Activated CD4-positive, alpha-beta T cell treated with anti-CD3 and anti-CD28 coated beads, Interleukin-2, amount 50 U/mL, for 24 hours (primary cell): ENCODE measurements around the gene RYR2.

ENCODE experiments used
- DNase-seq, 2 donors: peaks; one replicate each; pipeline ENCODE4 v3.0.0-alpha.2; 2020; ENCODE audit warnings: low read depth in 1 of 2, low spot score in 1 of 2

Gene RYR2

DNA sequence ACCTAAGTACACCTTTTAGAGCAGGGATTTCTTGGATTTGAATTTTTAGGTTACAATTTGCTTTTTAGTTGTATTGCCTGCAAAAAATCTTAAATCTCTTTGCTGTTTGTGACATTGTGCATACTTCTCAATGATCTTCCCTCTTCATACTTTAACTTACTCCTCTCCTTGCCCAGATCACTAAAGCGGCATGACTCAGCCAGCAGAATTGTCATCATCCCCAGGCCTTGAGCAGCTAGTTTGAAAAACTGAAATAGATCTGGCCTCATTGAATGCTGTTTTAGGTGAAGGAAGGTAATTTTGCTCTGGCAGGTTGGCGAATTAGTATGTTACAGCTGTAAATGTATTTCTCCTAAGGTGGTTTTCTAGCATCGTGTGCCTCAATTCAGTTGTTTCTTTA is 145.9 kb downstream of the RYR2 start:
- no peak for DNase-seq

DNA sequence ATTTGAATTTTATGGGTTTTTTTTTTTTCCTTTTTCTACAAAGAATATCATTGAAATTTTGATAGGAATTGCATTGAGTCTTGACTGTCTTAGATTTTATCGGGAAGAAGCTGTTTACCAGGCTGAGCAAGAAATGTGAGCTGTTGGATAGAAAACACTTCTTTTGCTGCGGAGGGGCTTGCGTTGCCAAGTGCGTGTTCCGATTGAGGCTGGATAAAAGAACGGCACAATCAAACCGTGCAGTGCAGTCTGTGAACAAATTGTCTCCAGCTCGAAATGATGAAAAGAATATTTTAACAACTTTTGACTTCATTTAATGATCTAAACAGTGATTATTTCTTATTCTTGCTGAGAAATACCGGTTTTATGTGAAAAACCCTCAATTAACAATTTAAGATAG is 149.4 kb downstream of the RYR2 start:
- no peak for DNase-seq

GRCh38 chr1:237197470-237198425 is 155.8 kb downstream of the RYR2 start:
- no peak for DNase-seq

- DNase-seq = no peak
Measured at GRCh38 chr1:237199026-237199425, 157.0 kb downstream of the RYR2 start.

GRCh38 chr1:237201155-237201554 is 159.2 kb downstream of the RYR2 start:
- no peak for DNase-seq

GRCh38 chr1:237204841-237205240 is 162.9 kb downstream of the RYR2 start:
- no peak for DNase-seq

GRCh38 chr1:237205400-237206064 is 163.5 kb downstream of the RYR2 start:
- DNase-seq = no peak

GRCh38 chr1:237206065-237206414 is 164.1 kb downstream of the RYR2 start:
- DNase-seq = no peak

DNA sequence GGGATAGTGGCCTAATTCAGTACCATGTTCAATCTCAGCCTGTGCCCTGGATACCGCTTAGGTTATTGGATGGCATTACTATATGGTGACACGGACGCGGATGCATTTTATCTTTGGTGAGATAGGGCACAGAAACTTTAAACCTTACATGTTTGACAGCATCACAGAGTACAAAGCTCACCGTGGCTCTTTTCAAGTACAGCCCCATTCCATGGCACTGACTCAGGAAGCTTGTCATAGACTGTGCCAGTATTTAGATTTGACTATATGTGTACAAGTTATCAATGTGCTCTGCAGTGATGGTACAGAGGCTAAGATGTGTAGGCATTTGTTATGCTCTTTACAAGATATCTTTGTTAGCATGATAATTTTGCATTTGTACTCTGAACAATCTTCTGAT is 169.0 kb downstream of the RYR2 start:
- DNase-seq = no peak

- no peak for DNase-seq
Measured at GRCh38 chr1:237211540-237211939, 169.6 kb downstream of the RYR2 start.

DNA sequence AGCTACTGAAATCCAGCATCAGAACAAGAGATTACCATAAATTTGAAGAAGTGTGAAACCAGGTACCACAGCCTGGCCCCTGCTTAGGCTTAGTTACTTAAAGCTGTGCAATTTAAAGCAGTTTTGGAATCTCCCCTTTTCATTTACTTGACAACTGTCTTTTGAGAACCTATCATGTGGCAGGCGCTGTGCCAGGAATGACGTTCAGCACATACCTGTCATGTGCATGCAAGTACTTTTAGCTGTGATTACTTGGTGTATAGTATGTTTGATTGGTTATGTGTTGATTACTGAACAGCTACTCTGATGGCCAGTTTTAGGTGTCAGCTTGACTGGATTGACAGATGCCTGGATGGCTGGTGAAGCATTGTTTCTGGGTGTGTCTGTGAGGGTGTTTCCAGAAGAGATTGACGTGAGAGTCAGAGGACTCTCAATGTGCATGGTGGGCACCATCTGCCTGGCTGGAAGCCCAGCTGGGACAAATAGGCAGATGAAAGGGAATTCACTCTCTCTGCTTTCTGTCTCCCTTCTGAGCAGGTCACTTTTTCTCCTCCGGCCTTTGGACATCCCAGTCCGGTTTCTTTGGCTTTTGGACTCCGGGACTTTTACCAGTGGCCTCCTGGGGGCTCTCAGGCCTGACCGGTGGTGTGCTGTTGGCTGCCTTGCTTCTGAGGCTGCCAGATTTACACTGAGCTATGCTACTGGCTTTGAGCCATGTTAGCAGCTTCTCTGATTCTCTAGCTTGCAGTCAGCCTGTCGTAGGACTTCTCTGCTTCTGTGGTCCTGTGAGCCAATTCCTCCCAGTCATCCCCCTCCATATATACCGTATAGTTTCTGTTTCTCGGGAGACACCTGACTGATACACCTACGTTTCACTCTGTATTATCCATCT is 178.0 kb downstream of the RYR2 start:
- no peak for DNase-seq

GRCh38 chr1:237223419-237223818 is 181.4 kb downstream of the RYR2 start:
- DNase-seq = no peak

DNA sequence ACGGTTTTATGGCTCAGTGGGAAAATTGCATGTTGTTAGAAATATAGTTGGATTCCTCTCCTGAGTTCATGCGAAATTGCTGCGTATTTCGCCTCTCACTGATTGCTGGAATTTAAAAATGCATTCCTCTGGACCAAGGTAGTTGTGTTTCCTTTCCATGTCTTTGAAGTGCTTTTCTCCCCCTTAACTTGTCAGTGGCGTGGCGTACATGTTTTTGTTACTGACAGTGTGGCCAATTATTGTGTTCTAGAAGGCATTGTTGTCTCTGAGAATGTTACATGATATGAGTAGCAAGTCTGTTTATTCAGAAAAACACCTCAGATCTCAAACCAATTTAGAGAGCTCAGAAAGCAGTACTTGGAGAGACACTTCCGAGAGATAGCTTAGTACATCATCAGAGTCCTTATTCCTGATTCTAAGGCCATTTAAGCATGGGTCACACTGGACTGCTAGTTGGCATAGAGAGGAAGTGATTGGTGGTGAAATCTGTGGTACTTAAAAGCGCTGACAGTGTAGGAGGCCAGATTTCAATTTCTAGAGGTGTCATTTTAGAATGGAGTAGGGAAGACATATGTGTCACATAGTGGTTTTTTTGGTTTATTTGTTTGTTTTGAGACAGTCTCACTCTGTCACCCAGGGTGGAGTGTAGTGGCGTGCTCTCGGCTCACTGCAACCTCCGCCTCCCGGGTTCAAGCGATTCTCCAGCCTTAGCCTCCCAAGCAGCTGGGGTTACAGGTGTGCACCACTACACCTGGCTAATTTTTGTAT is 184.4 kb downstream of the RYR2 start:
- DNase-seq = no peak

DNA sequence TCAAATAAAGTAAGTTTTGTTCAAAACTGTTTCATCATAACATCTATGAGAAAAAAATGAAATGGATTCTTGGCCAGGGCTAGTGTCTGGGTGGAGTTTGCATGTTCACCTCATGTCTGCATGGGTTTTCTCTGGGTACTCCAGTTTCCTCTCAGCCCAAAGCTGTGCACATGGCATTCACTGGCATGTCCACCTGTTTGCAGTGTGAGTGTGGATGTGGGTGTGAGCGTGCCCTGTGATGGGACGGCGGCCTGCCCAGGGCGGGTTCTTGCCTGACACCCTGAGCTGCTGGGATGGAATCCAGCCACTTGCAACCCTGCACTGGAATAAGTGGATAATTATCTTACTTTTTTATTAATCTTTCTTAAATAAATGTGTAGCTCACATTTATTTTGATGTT is 185.5 kb downstream of the RYR2 start:
- no peak for DNase-seq

GRCh38 chr1:237228421-237228820 is 186.4 kb downstream of the RYR2 start:
- no peak for DNase-seq

DNA sequence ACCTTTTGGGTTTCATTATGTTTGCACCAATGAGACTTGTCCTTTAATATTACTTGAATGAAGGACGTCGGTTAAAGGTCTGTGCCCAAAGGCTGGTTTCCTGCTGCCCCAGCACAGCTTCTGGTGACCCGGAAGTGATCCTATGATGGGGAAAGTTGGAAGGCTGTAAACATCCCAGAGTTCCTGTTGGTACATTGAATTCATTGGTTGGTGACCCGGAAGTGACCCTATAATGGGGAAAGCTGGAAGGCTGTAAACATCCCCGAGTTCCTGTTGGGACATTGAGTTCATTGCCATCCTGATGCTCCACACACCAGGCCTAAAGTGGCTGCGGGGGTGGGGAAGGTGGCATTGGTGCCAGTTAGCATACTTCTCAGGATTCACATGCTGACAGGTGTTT is 187.3 kb downstream of the RYR2 start:
- no peak for DNase-seq

- DNase-seq = no peak
Measured at GRCh38 chr1:237232501-237232900, 190.5 kb downstream of the RYR2 start.

- DNase-seq = no peak
Measured at GRCh38 chr1:237235091-237235490, 193.1 kb downstream of the RYR2 start.

DNA sequence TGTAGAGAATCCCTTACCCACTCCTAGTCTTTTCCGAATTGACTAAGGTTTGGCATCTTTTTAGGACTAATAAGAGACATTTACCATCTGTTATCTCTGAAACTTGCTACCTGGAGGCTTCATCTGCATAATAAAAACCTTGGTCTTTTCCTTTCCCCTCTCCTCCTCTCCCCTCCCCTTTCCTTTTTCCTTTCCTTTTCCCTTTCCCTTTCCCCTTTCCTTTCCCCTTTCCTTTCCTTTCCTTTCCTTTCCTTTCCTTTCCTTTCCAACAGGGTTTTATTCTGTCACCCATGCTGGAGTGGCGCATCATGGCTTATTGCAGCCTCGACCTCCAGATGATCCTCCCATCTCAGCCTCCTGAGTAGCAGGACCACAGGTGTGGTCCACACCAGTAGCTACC is 195.7 kb downstream of the RYR2 start:
- DNase-seq = no peak

DNA sequence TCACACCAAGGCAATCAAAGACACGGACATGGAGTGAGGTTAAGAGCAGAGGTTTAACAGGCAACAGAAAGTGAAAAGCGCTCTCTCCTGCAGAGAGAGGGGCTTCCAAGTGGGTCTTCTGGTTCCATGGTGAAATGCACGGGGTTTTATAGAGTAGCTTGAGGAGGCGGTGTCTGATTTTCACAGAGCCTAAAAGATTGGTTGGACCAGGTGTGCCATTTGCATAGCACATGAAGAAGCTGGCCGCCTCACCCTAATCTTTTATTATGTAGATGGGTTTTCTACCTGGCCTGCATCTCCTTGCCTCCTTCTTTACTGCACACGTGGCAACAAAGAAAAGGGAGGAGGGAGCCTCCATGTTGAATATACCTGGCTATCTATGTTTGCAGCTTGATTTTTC is 197.3 kb downstream of the RYR2 start:
- DNase-seq = no peak

DNA sequence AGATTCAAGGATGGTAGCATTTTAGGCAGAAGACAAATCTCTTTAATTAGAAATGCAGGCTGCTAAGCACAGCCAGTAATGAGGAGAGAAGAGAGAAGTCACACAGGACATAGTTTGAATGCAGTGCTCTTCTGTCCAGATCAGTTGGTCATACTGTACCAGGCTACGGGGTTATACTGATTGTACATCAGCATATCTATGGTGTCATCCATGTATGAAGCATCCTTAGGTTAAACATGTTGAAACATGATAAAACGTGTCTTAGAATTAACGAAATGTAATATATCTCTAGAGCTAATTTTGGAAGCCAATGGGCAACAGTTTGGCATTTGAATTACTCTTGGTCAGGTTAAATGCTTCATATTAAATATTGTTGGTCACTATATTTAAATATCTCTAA is 199.1 kb downstream of the RYR2 start:
- DNase-seq = no peak
